Astrocyte (in vitro differentiated cells and primary cell): ENCODE measurements around the gene KCNK15. TPM values are rescaled to one million over a fixed set of nuclear protein-coding genes. Genes with fewer than 3 reads are reported as not detected.

Source experiments
- DNase-seq: peaks from one replicate; pipeline ENCODE4 v3.0.0-alpha.2; 2010; ENCODE audit warnings: low read depth
- FAIRE-seq: peaks from 2 replicates; lab custom pipeline; 2011; peaks lifted over from hg19 to GRCh38; lab: Jason Lieb, UNC
- H2AFZ ChIP-seq: 2 replicates; pipeline ENCODE4 v1.6.0; 2012; ENCODE audit warnings: low read depth, low read length, inconsistent platforms
- H3K27ac ChIP-seq: 2 replicates; pipeline ENCODE4 v1.5.1; 2011; ENCODE audit warnings: low read depth, low read length, inconsistent platforms
- H3K27me3 ChIP-seq: 2 replicates; pipeline ENCODE4 v1.6.0; 2011; ENCODE audit warnings: low read length, inconsistent platforms; ENCODE audit not compliant: insufficient read depth
- H3K36me3 ChIP-seq: 2 replicates; pipeline ENCODE4 v1.5.1; 2011; ENCODE audit warnings: low read length, inconsistent platforms; ENCODE audit not compliant: insufficient read depth
- H3K4me1 ChIP-seq: 2 replicates; pipeline ENCODE4 v1.5.1; 2011; ENCODE audit warnings: low read length, inconsistent platforms; ENCODE audit not compliant: insufficient read depth
- H3K4me2 ChIP-seq: 2 replicates; pipeline ENCODE4 v1.6.0; 2012; ENCODE audit warnings: low read length, inconsistent platforms
- H3K4me3 ChIP-seq: 2 replicates; pipeline ENCODE4 v1.5.1; 2011; ENCODE audit warnings: low read depth, mild to moderate bottlenecking, low read length, inconsistent platforms; ENCODE audit not compliant: insufficient read depth
- H3K79me2 ChIP-seq: 2 replicates; pipeline ENCODE4 v1.6.0; 2012; ENCODE audit warnings: mild to moderate bottlenecking, low read length, inconsistent platforms; ENCODE audit not compliant: insufficient read depth
- H3K9ac ChIP-seq: 2 replicates; pipeline ENCODE4 v1.6.0; 2012; ENCODE audit warnings: mild to moderate bottlenecking, low read length, inconsistent platforms
- H3K9me3 ChIP-seq: 2 replicates; pipeline ENCODE4 v1.5.1; 2012; ENCODE audit warnings: low read depth, mild to moderate bottlenecking, low read length, inconsistent platforms; ENCODE audit not compliant: insufficient read depth
- H4K20me1 ChIP-seq: 2 replicates; pipeline ENCODE4 v1.6.0; 2012; ENCODE audit warnings: low read length, inconsistent platforms; ENCODE audit not compliant: insufficient read depth
- H3K27ac Mint-ChIP-seq: one replicate; pipeline ENCODE4 v1.8.0; 2021; ENCODE audit warnings: mild to moderate bottlenecking, mixed read lengths; ENCODE audit not compliant: unreplicated experiment
- H3K27me3 Mint-ChIP-seq: one replicate; pipeline ENCODE4 v1.8.0; 2021; ENCODE audit warnings: low read depth, mixed read lengths; ENCODE audit not compliant: unreplicated experiment
- H3K36me3 Mint-ChIP-seq: one replicate; pipeline ENCODE4 v1.8.0; 2021; ENCODE audit warnings: low read depth, mixed read lengths; ENCODE audit not compliant: unreplicated experiment
- H3K4me1 Mint-ChIP-seq: one replicate; pipeline ENCODE4 v1.8.0; 2021; ENCODE audit warnings: low read depth, mixed read lengths; ENCODE audit not compliant: unreplicated experiment
- H3K4me3 Mint-ChIP-seq: one replicate; pipeline ENCODE4 v1.8.0; 2021; ENCODE audit warnings: mild to moderate bottlenecking, moderate library complexity, mixed read lengths; ENCODE audit not compliant: unreplicated experiment
- H3K9me3 Mint-ChIP-seq: one replicate; pipeline ENCODE4 v1.8.0; 2021; ENCODE audit warnings: mild to moderate bottlenecking, mixed read lengths; ENCODE audit not compliant: unreplicated experiment
- CTCF ChIP-seq: IDR thresholded peaks from 2 replicates; pipeline ENCODE4 v1.5.1; 2011; ENCODE audit warnings: low read depth, mild to moderate bottlenecking, inconsistent platforms, low read length, moderate library complexity; ENCODE audit not compliant: insufficient read depth
- EZH2 ChIP-seq: IDR thresholded peaks from 2 replicates; pipeline ENCODE4 v1.6.1; 2012; ENCODE audit warnings: mild to moderate bottlenecking, low read length, inconsistent platforms; ENCODE audit not compliant: insufficient read depth
- total RNA-seq: library from RNA; stranded (reverse); gene quantifications from 2 replicates; pipeline ENCODE4 v1.2.1, GENCODE V29; 2021

Gene KCNK15
- total RNA-seq, 1 donor from 2014 or later, result 0.14 TPM

GRCh38 chr20:44800391-44801046 is 54.9 kb downstream of the KCNK15 start:
- no peaks in the 10 kb centered on the region for H3K79me2 ChIP-seq
- no peaks in the 10 kb centered on the region for H4K20me1 ChIP-seq
- no peak overlapping the region for H3K4me3 ChIP-seq
- peaks cover 21% of the 10 kb centered on the region for H3K27me3 ChIP-seq
- H3K27me3 Mint-ChIP-seq, result peaks cover 51% of the 10 kb centered on the region
- FAIRE-seq (no peak), DNase-seq (no peak)
- no peaks in the 10 kb centered on the region for H3K36me3 Mint-ChIP-seq
- no peak overlapping the region for H3K27ac ChIP-seq
- H3K9ac ChIP-seq, result no peak overlapping the region
- no peaks in the 10 kb centered on the region for H3K9me3 ChIP-seq
- H3K4me1 Mint-ChIP-seq, result peaks cover 5% of the 10 kb centered on the region
- no peak overlapping the region for H3K4me3 Mint-ChIP-seq
- no peaks in the 10 kb centered on the region for H3K36me3 ChIP-seq
- no peak for TF ChIP-seq CTCF
- TF ChIP-seq EZH2, result no peak
- H3K4me2 ChIP-seq, result no peak overlapping the region
- H2AFZ ChIP-seq, result no peak overlapping the region
- no peak overlapping the region for H3K27ac Mint-ChIP-seq
- no peaks in the 10 kb centered on the region for H3K9me3 Mint-ChIP-seq
- H3K4me1 ChIP-seq, result no peaks in the 10 kb centered on the region

Other genes with a start within 250 kb of the KCNK15 start
- gene SERINC3, start 223.8 kb upstream of the KCNK15 start, total RNA-seq, result 94.3 and 107 TPM in 2 replicates
- 27.8 and 30.1 TPM in 2 replicates for gene PKIG, start 163.3 kb upstream of the KCNK15 start, total RNA-seq
- 67.5 and 68.5 TPM in 2 replicates for gene ADA, start 94.2 kb upstream of the KCNK15 start, total RNA-seq
- not detected in 2 replicates for gene CCN5, start 30.5 kb upstream of the KCNK15 start, total RNA-seq
- gene RIMS4, start 64.7 kb downstream of the KCNK15 start, total RNA-seq, result 0.48 and 0.53 TPM in 2 replicates
- gene YWHAB, start 139.8 kb downstream of the KCNK15 start, total RNA-seq, result 228 and 236 TPM in 2 replicates
- 48.7 and 50.2 TPM in 2 replicates for gene PABPC1L, start 164.2 kb downstream of the KCNK15 start, total RNA-seq
- 36.9 and 45.8 TPM in 2 replicates for gene TOMM34, start 214.5 kb downstream of the KCNK15 start, total RNA-seq
- gene STK4, start 220.6 kb downstream of the KCNK15 start, total RNA-seq, result 32.9 and 41.4 TPM in 2 replicates